H9 (cell line): ENCODE measurements around the gene RNF126. TPM values are rescaled to one million over a fixed set of nuclear protein-coding genes. Genes with fewer than 3 reads are reported as not detected.

Experiments used
- DNase-seq: peaks from one replicate; pipeline ENCODE4 v3.0.0-alpha.2; 2017
- H2AFZ ChIP-seq: one replicate; pipeline ENCODE4 v1.6.1; 2013; ENCODE audit warnings: mild to moderate bottlenecking, low read length, control low read depth, moderate library complexity
- H2AK5ac ChIP-seq: 2 replicates; pipeline ENCODE4 v1.6.1; 2013; ENCODE audit warnings: low read length, control low read depth, mixed read lengths; ENCODE audit not compliant: insufficient read length
- H2BK120ac ChIP-seq: one replicate; pipeline ENCODE4 v1.6.1; 2013; ENCODE audit warnings: low read depth, mild to moderate bottlenecking, low read length, control low read depth, inconsistent platforms; ENCODE audit not compliant: poor library complexity, severe bottlenecking
- H2BK12ac ChIP-seq: 2 replicates; pipeline ENCODE4 v1.6.1; 2013; ENCODE audit warnings: low read length, control low read depth, mixed read lengths, low read depth; ENCODE audit not compliant: insufficient read length
- H2BK15ac ChIP-seq: 2 replicates; pipeline ENCODE4 v1.6.1; 2013; ENCODE audit warnings: low read depth, low read length, control low read depth
- H2BK20ac ChIP-seq: one replicate; pipeline ENCODE4 v1.6.1; 2013; ENCODE audit warnings: low read depth, mild to moderate bottlenecking, low read length, control low read depth, inconsistent platforms; ENCODE audit not compliant: poor library complexity, severe bottlenecking
- H2BK5ac ChIP-seq: 2 replicates; pipeline ENCODE4 v1.6.1; 2013; ENCODE audit warnings: low read length, control low read depth, mixed read lengths; ENCODE audit not compliant: insufficient read length
- H3K14ac ChIP-seq: 2 replicates; pipeline ENCODE4 v1.6.1; 2013; ENCODE audit warnings: low read length, control low read depth; ENCODE audit not compliant: insufficient read depth
- H3K18ac ChIP-seq: 2 replicates; pipeline ENCODE4 v1.6.1; 2013; ENCODE audit warnings: low read depth, mild to moderate bottlenecking, mixed read lengths, low read length, control low read depth; ENCODE audit not compliant: insufficient read length
- H3K23ac ChIP-seq: 2 replicates; pipeline ENCODE4 v1.6.1; 2013; ENCODE audit warnings: low read length, control low read depth, mixed read lengths, low read depth; ENCODE audit not compliant: insufficient read length
- H3K23me2 ChIP-seq: 2 replicates; pipeline ENCODE4 v1.6.1; 2013; ENCODE audit warnings: low read depth, mild to moderate bottlenecking, mixed read lengths, low read length, control low read depth; ENCODE audit not compliant: insufficient read length, poor library complexity, severe bottlenecking
- H3K27ac ChIP-seq: 2 replicates; pipeline ENCODE4 v1.5.1; 2013; ENCODE audit warnings: low read length, control low read depth, mixed read lengths, low read depth; ENCODE audit not compliant: insufficient read length
- H3K27me3 ChIP-seq: 2 replicates; pipeline ENCODE4 v1.6.1; 2013; ENCODE audit warnings: low read length, control low read depth, inconsistent platforms; ENCODE audit not compliant: insufficient read depth
- H3K4ac ChIP-seq: 2 replicates; pipeline ENCODE4 v1.6.1; 2013; ENCODE audit warnings: low read depth, mild to moderate bottlenecking, control low read depth, inconsistent platforms, low read length, moderate library complexity
- H3K4me1 ChIP-seq: 2 replicates; pipeline ENCODE4 v1.6.1; 2013; ENCODE audit warnings: low read length, control low read depth, inconsistent platforms; ENCODE audit not compliant: insufficient read depth
- H3K4me2 ChIP-seq: 2 replicates; pipeline ENCODE4 v1.6.1; 2013; ENCODE audit warnings: low read length, control low read depth, mixed read lengths; ENCODE audit not compliant: insufficient read length, insufficient read depth
- H3K56ac ChIP-seq: 2 replicates; pipeline ENCODE4 v1.6.1; 2013; ENCODE audit warnings: low read depth, mild to moderate bottlenecking, mixed read lengths, low read length, control low read depth; ENCODE audit not compliant: insufficient read length
- H3K79me1 ChIP-seq: 2 replicates; pipeline ENCODE4 v1.6.1; 2013; ENCODE audit warnings: low read depth, mild to moderate bottlenecking, moderate library complexity, low read length, control low read depth, inconsistent platforms; ENCODE audit not compliant: insufficient read depth, poor library complexity, severe bottlenecking
- H3K79me2 ChIP-seq: 2 replicates; pipeline ENCODE4 v1.6.1; 2013; ENCODE audit warnings: low read length, control low read depth, inconsistent platforms; ENCODE audit not compliant: insufficient read depth
- H3K9ac ChIP-seq: 2 replicates; pipeline ENCODE4 v1.6.1; 2013; ENCODE audit warnings: low read length, control low read depth, mixed read lengths; ENCODE audit not compliant: insufficient read length; ENCODE audit errors: extremely low read depth
- H3K9me3 ChIP-seq: one replicate; pipeline ENCODE4 v1.6.1; 2013; ENCODE audit warnings: low read depth, low read length, inconsistent platforms; ENCODE audit not compliant: control insufficient read depth
- H3T11ph ChIP-seq: one replicate; pipeline ENCODE4 v1.6.1; 2013; ENCODE audit warnings: mild to moderate bottlenecking, low read length, control low read depth, inconsistent platforms
- H4K20me1 ChIP-seq: one replicate; pipeline ENCODE4 v1.6.1; 2013; ENCODE audit not compliant: control insufficient read depth, insufficient read length, insufficient read depth
- H4K5ac ChIP-seq: 2 replicates; pipeline ENCODE4 v1.6.1; 2013; ENCODE audit warnings: low read depth, mild to moderate bottlenecking, mixed read lengths, low read length, control low read depth; ENCODE audit not compliant: insufficient read length
- H4K8ac ChIP-seq: replicated peaks from 2 replicates; pipeline ENCODE4 v1.6.1; 2013; ENCODE audit warnings: low read length, control low read depth, mixed read lengths, low read depth; ENCODE audit not compliant: insufficient read length
- H4K91ac ChIP-seq: 2 replicates; pipeline ENCODE4 v1.6.1; 2013; ENCODE audit warnings: low read depth, mild to moderate bottlenecking, moderate library complexity, mixed read lengths, low read length, control low read depth; ENCODE audit not compliant: insufficient read length
- H3K27ac Mint-ChIP-seq, 3 experiments: 2 replicates in 2 of 3; 3 replicates in 1 of 3; pipeline ENCODE4 v1.8.0; 2020 to 2021; ENCODE audit warnings: mixed read lengths in 3 of 3, mild to moderate bottlenecking in 1 of 3, moderate library complexity in 1 of 3
- H3K27me3 Mint-ChIP-seq: 2 replicates; pipeline ENCODE4 v1.8.0; 2021; ENCODE audit warnings: low read depth, mild to moderate bottlenecking, moderate library complexity, mixed read lengths
- H3K36me3 Mint-ChIP-seq, 3 experiments: 2 replicates in 2 of 3; 3 replicates in 1 of 3; pipeline ENCODE4 v1.8.0; 2020 to 2021; ENCODE audit warnings: low read depth in 3 of 3, mixed read lengths in 3 of 3; ENCODE audit not compliant: insufficient read depth in 1 of 3
- H3K4me1 Mint-ChIP-seq, 2 experiments: 2 replicates each; pipeline ENCODE4 v1.8.0; 2020; ENCODE audit warnings: mixed read lengths in 2 of 2
- H3K4me3 Mint-ChIP-seq, 2 experiments: 2 replicates in 1 of 2; 3 replicates in 1 of 2; pipeline ENCODE4 v1.8.0; 2020 to 2021; ENCODE audit warnings: mild to moderate bottlenecking in 2 of 2, mixed read lengths in 2 of 2, moderate library complexity in 1 of 2
- H3K9me3 Mint-ChIP-seq, 2 experiments: 2 replicates in 1 of 2; 3 replicates in 1 of 2; pipeline ENCODE4 v1.8.0; 2020; ENCODE audit warnings: mild to moderate bottlenecking in 2 of 2, mixed read lengths in 2 of 2, moderate library complexity in 1 of 2
- CTCF ChIP-seq: fragments of 200-600 bp; sonication (generic); conservative IDR thresholded peaks from 3 replicates; pipeline ENCODE4 v1.8.0; 2021; ENCODE audit warnings: antibody characterized with exemption, mild to moderate bottlenecking
- WGBS: extraction: QIAGEN DNeasy Blood & Tissue Kit; methylation state at CpG from one replicate; pipeline ENCODE4 v1.1.7; 2013; ENCODE audit warnings: missing lambda C conversion rate, low lambda C conversion rate, mixed read lengths; ENCODE audit not compliant: insufficient read length; ENCODE audit errors: extremely low coverage; 5-methylcytosine and 5-hydroxymethylcytosine counted together
- total RNA-seq: library from RNA; stranded (reverse); gene quantifications from 2 replicates; pipeline ENCODE4 v1.2.1, GENCODE V29; 2021

RNF126 gene
- total RNA-seq, 1 experiment from 2014 or later: 81.9 TPM

GRCh38 chr19:677601-678436 is 14.8 kb upstream of the RNF126 start:
- Histone ChIP-seq H2AFZ (no peak overlapping the region), H4K5ac (no peak overlapping the region), H2BK20ac (no peak overlapping the region), H3K27ac (no peak overlapping the region), H2AK5ac (no peak overlapping the region), H3K4ac (no peak overlapping the region), H3K9me3 (no peaks in the 10 kb centered on the region), H3K79me2 (no peaks in the 10 kb centered on the region), H3K9ac (no peak overlapping the region), H2BK5ac (no peak overlapping the region), H2BK15ac (no peak overlapping the region), H3K4me2 (no peak overlapping the region), H3K27me3 (no peaks in the 10 kb centered on the region; the same call in 1 of the 2 replicates), H4K8ac (no peak overlapping the region), H4K20me1 (no peaks in the 10 kb centered on the region), H3K4me1 (no peaks in the 10 kb centered on the region), H2BK12ac (no peak overlapping the region), H3K23me2 (peaks cover 8% of the 10 kb centered on the region), H4K91ac (no peak overlapping the region), H3K14ac (no peak overlapping the region), H3T11ph (no peak overlapping the region), H3K18ac (no peak overlapping the region), H2BK120ac (no peak overlapping the region), H3K79me1 (no peaks in the 10 kb centered on the region), H3K23ac (no peak overlapping the region), H3K56ac (no peak overlapping the region)
- peak overlapping the region; percentile 21 to 31; a peak in 3 of 5 replicates for H3K4me3 Mint-ChIP-seq
- no peaks in the 10 kb centered on the region for H3K36me3 Mint-ChIP-seq
- no peak overlapping the region for H3K27ac Mint-ChIP-seq
- H3K27me3 Mint-ChIP-seq: peaks cover 45% of the 10 kb centered on the region
- no peaks in the 10 kb centered on the region for H3K9me3 Mint-ChIP-seq
- peaks cover 0 to 10% of the 10 kb centered on the region in 2 experiments; a peak in 2 of 4 replicates for H3K4me1 Mint-ChIP-seq
- WGBS: no CpG with 5 or more reads among the region's 22 CpGs
- no peak for TF ChIP-seq CTCF
- DNase-seq: no peak
